Panc1 (cell line): Measurements from ENCODE around the gene RANBP17. TPM values are rescaled to one million over a fixed set of nuclear protein-coding genes. Genes with fewer than 3 reads are reported as not detected.

Experiments used
- ATAC-seq: fragments of 200-7000 bp; cut with Tn5 transposase; 2 replicates; pipeline ENCODE4 v1.9.1; 2020; ENCODE audit warnings: mild to moderate bottlenecking, moderate library complexity
- BruUV-seq: library from RNA; stranded (reverse); fragments of 400-500 nt; replicated peaks from 2 replicates; lab custom pipeline; 2021; lab: Mats Ljungman, UMichigan
- CTCF ChIA-PET: fragments of 300-600 bp; sonication (Branson Sonifier 250); formaldehyde crosslinking; loops from one replicate; lab custom pipeline; 2022; ENCODE audit warnings: antibody characterized with exemption; lab: Charles Lee
- POLR2A ChIA-PET: fragments of 300-600 bp; sonication (Branson Sonifier 250); formaldehyde crosslinking; loops from one replicate; lab custom pipeline; 2022; ENCODE audit warnings: antibody characterized with exemption; lab: Charles Lee
- DNase-seq: peaks from one replicate; pipeline ENCODE4 v3.0.0-alpha.2; 2010; ENCODE audit warnings: low read depth, low spot score
- H3K27ac ChIP-seq: 2 replicates; pipeline ENCODE4 v1.5.1; 2011; ENCODE audit warnings: mild to moderate bottlenecking, low read length, inconsistent platforms
- H3K27me3 ChIP-seq: fragments of 200-500 bp; sonication (Bioruptor generic); 2 replicates; pipeline ENCODE4 v1.6.0; 2014; ENCODE audit warnings: low read length, inconsistent platforms; ENCODE audit not compliant: control insufficient read depth, insufficient read depth
- H3K36me3 ChIP-seq: fragments of 200-500 bp; sonication (Bioruptor generic); 2 replicates; pipeline ENCODE4 v1.5.1; 2014; ENCODE audit warnings: inconsistent platforms, mild to moderate bottlenecking, low read length, moderate library complexity; ENCODE audit not compliant: control insufficient read depth, insufficient read depth
- H3K4me1 ChIP-seq: 2 replicates; pipeline ENCODE4 v1.5.1; 2011; ENCODE audit warnings: inconsistent platforms, mild to moderate bottlenecking, low read length, moderate library complexity; ENCODE audit not compliant: control insufficient read depth, insufficient read depth
- H3K4me3 ChIP-seq, 2 experiments: 2 replicates each; pipeline ENCODE4 v1.5.1; 2011 to 2012; ENCODE audit warnings: low read depth in 2 of 2, low read length in 2 of 2, mild to moderate bottlenecking in 2 of 2, inconsistent platforms in 1 of 2, moderate library complexity in 1 of 2
- H3K9me3 ChIP-seq: fragments of 200-500 bp; sonication (Bioruptor generic); 2 replicates; pipeline ENCODE4 v1.5.1; 2014; ENCODE audit warnings: low read depth, mild to moderate bottlenecking, inconsistent platforms, low read length, moderate library complexity; ENCODE audit not compliant: control insufficient read depth, insufficient read depth
- CTCF ChIP-seq: fragments of 450-650 bp; IDR thresholded peaks from 2 replicates; pipeline ENCODE4 v1.5.1; 2017; ENCODE audit warnings: mild to moderate bottlenecking
- POLR2AphosphoS5 ChIP-seq: IDR thresholded peaks from 2 replicates; pipeline ENCODE4 v1.6.1; 2012; ENCODE audit warnings: mild to moderate bottlenecking, low read depth, low read length, moderate library complexity
- REST ChIP-seq, 2 experiments: IDR thresholded peaks; 2 replicates each; pipeline ENCODE4 v1.6.1; 2011 to 2012; ENCODE audit warnings: low read depth in 2 of 2, control low read depth in 1 of 2, low read length in 1 of 2, mild to moderate bottlenecking in 1 of 2, moderate library complexity in 1 of 2; ENCODE audit not compliant: insufficient read depth in 1 of 2
- SIN3A ChIP-seq: IDR thresholded peaks from 2 replicates; pipeline ENCODE4 v1.6.1; 2012; ENCODE audit warnings: low read depth, mild to moderate bottlenecking, low read length, moderate library complexity, borderline replicate concordance; ENCODE audit not compliant: insufficient read depth
- TCF7L2 ChIP-seq: IDR thresholded peaks from 2 replicates; pipeline ENCODE4 v1.6.1; 2011; ENCODE audit warnings: mild to moderate bottlenecking, low read depth, low read length, inconsistent platforms
- in situ Hi-C: cut with HindIII; loops from 2 replicates; pipeline ENCODE4 v1.10.0; 2016; ENCODE audit warnings: low sequenced_read_pairs, low pct_unique_long_range_greater_than_20kb
- intact Hi-C: fragments of 100-400 bp; cut with micrococcal nuclease; formaldehyde crosslinking; loops from one replicate; pipeline ENCODE4 v1.10.0; 2022; ENCODE audit not compliant: unreplicated experiment
- total RNA-seq: library from RNA; stranded (reverse); gene quantifications from one replicate; pipeline ENCODE4 v1.2.1, GENCODE V29; 2021; ENCODE audit not compliant: unreplicated experiment

The RANBP17 gene
- total RNA-seq, 1 experiment from 2014 or later, result not detected

- intact Hi-C loops, result no loop called here
- CTCF ChIA-PET, result no interaction called here
- no peak overlapping the region for H3K4me3 ChIP-seq
- H3K27ac ChIP-seq, result no peak overlapping the region
- TF ChIP-seq TCF7L2, result no peak
- TF ChIP-seq CTCF, result no peak
- ATAC-seq, result no peak
- POLR2A ChIA-PET, result no interaction called here
- H3K36me3 ChIP-seq, result no peaks in the 10 kb centered on the region
- H3K9me3 ChIP-seq, result no peaks in the 10 kb centered on the region
- DNase-seq, result no peak
- no TSS peak for BruUV-seq
- H3K27me3 ChIP-seq, result no peaks in the 10 kb centered on the region
- in situ Hi-C loops, result no loop called here
- H3K4me1 ChIP-seq, result no peaks in the 10 kb centered on the region
These were observed 17.2 kb upstream of the RANBP17 start for GRCh38 chr5:170844651-170845050.

GRCh38 chr5:170846416-170846815 lies 15.4 kb upstream of the RANBP17 start:
- Histone ChIP-seq H3K4me1 (no peaks in the 10 kb centered on the region), H3K36me3 (no peaks in the 10 kb centered on the region), H3K27ac (no peak overlapping the region), H3K9me3 (no peaks in the 10 kb centered on the region), H3K27me3 (no peaks in the 10 kb centered on the region), H3K4me3 (no peak overlapping the region)
- intact Hi-C loops, result no loop called here
- in situ Hi-C loops, result no loop called here
- DNase-seq, result no peak
- TF ChIP-seq SIN3A (no peak), CTCF (no peak), REST (IDR thresholded peaks at IDR 0.05; ENCODE audit: insufficient read depth in 1 of 2, low read depth in 2 of 2, low read length in 1 of 2) (no peak), POLR2AphosphoS5 (no peak), TCF7L2 (no peak)
- POLR2A ChIA-PET, result no interaction called here
- no peak for ATAC-seq
- no TSS peak for BruUV-seq
- CTCF ChIA-PET, result no interaction called here
